Liver (tissue), 3 donors: ENCODE results near the gene DEFB113.

Source experiments
- ATF3 ChIP-seq: IDR thresholded peaks from 2 replicates; pipeline ENCODE4 v1.6.1; 2016; ENCODE audit warnings: antibody characterized with exemption
- RAD21 ChIP-seq, 2 donors: IDR thresholded peaks; 2 replicates each; pipeline ENCODE4 v1.6.1; 2016; ENCODE audit warnings: antibody characterized with exemption in 2 of 2, mild to moderate bottlenecking in 2 of 2
- REST ChIP-seq: IDR thresholded peaks from 2 replicates; pipeline ENCODE4 v1.6.1; 2016; ENCODE audit warnings: antibody characterized with exemption, mild to moderate bottlenecking
- RXRA ChIP-seq, 2 donors: IDR thresholded peaks; 2 replicates each; pipeline ENCODE4 v1.6.1; 2017 to 2018; ENCODE audit warnings: antibody characterized with exemption in 2 of 2, mild to moderate bottlenecking in 1 of 2
- SP1 ChIP-seq: IDR thresholded peaks from 2 replicates; pipeline ENCODE4 v1.6.1; 2018; ENCODE audit warnings: antibody characterized with exemption, mild to moderate bottlenecking
- YY1 ChIP-seq: IDR thresholded peaks from 2 replicates; pipeline ENCODE4 v1.6.1; 2016; ENCODE audit warnings: antibody characterized with exemption, mild to moderate bottlenecking
- TF ChIP-seq, protein P1 (sequence below): fragments of 150-350 bp; IDR thresholded peaks from 2 replicates; pipeline ENCODE4 v1.5.1; 2017; ENCODE audit warnings: improper control_type of control experiment, low read depth, low read length; ENCODE audit not compliant: missing input control
- donor health status: healthy.
- donor health status: healthy.

DNA sequence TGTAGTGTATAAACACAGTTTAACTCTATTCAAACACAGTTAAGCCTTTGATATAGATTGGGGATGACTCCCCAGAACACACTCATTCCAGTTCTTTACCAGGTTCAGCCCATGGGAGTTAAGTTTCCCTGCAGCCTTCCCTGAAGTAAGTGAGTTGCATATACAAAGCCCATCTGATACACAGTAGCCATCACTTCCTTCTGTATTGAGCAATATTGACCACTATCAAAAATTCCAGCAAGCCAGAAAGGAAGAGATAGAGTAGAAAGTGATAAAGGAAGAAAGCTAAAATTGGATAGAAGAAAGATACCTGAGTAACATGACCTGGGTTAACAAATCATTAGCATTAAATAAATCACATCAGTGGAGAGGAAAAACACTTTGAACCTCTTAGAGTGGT is 40.1 kb downstream of the DEFB113 start:
- TF ChIP-seq, protein P1, sequence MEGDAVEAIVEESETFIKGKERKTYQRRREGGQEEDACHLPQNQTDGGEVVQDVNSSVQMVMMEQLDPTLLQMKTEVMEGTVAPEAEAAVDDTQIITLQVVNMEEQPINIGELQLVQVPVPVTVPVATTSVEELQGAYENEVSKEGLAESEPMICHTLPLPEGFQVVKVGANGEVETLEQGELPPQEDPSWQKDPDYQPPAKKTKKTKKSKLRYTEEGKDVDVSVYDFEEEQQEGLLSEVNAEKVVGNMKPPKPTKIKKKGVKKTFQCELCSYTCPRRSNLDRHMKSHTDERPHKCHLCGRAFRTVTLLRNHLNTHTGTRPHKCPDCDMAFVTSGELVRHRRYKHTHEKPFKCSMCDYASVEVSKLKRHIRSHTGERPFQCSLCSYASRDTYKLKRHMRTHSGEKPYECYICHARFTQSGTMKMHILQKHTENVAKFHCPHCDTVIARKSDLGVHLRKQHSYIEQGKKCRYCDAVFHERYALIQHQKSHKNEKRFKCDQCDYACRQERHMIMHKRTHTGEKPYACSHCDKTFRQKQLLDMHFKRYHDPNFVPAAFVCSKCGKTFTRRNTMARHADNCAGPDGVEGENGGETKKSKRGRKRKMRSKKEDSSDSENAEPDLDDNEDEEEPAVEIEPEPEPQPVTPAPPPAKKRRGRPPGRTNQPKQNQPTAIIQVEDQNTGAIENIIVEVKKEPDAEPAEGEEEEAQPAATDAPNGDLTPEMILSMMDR, result no peak
- TF ChIP-seq YY1, result no peak
- TF ChIP-seq RAD21 (IDR thresholded peaks at IDR 0.05), result no peak
- TF ChIP-seq REST, result no peak
- TF ChIP-seq ATF3, result no peak
- no peak for TF ChIP-seq RXRA (IDR thresholded peaks at IDR 0.05)
- TF ChIP-seq SP1, result no peak
